Amniotic stem cell (primary cell): Measurements from ENCODE around the gene TAS2R10.

Experiments used
- DNase-seq: peaks from one replicate; lab custom pipeline; 2025; lab: John Stamatoyannopoulos, UW

The TAS2R10 gene

GRCh38 chr12:10779103-10779502 is 47.1 kb downstream of the TAS2R10 start:
- DNase-seq, result no peak
